GM19455 (cell line): ENCODE data around the gene ANKS1B.

Experiments
- ATAC-seq: cut with Tn5 transposase; IDR thresholded peaks from one replicate; pipeline ENCODE4 v1.9.1; 2021; ENCODE audit not compliant: unreplicated experiment

ANKS1B gene

GRCh38 chr12:99224237-99224636 lies 760.5 kb downstream of the ANKS1B start:
- ATAC-seq, result no peak

GRCh38 chr12:99223579-99223978 lies 761.2 kb downstream of the ANKS1B start:
- no peak for ATAC-seq

GRCh38 chr12:99213047-99213446 lies 771.7 kb downstream of the ANKS1B start:
- no peak for ATAC-seq

- ATAC-seq, result no peak
Measured at GRCh38 chr12:99212275-99212674, 772.5 kb downstream of the ANKS1B start.

GRCh38 chr12:99205111-99205510 lies 779.6 kb downstream of the ANKS1B start:
- no peak for ATAC-seq

GRCh38 chr12:99201906-99202645 lies 782.7 kb downstream of the ANKS1B start:
- ATAC-seq, result no peak

- ATAC-seq, result no peak
Measured at GRCh38 chr12:99200711-99201384, 783.9 kb downstream of the ANKS1B start.

- no peak for ATAC-seq
Measured at GRCh38 chr12:99195474-99195873, 789.3 kb downstream of the ANKS1B start.

GRCh38 chr12:99192489-99192888 lies 792.2 kb downstream of the ANKS1B start:
- ATAC-seq, result no peak

- no peak for ATAC-seq
Measured at GRCh38 chr12:99176871-99177270, 807.9 kb downstream of the ANKS1B start.

GRCh38 chr12:99170461-99170860 lies 814.3 kb downstream of the ANKS1B start:
- no peak for ATAC-seq

GRCh38 chr12:99170037-99170436 lies 814.7 kb downstream of the ANKS1B start:
- no peak for ATAC-seq

GRCh38 chr12:99157946-99158345 lies 826.8 kb downstream of the ANKS1B start:
- no peak for ATAC-seq

- no peak for ATAC-seq
Measured at GRCh38 chr12:99154983-99155336, 829.8 kb downstream of the ANKS1B start.

- ATAC-seq, result no peak
Measured at GRCh38 chr12:99154216-99154982, 830.3 kb downstream of the ANKS1B start.

- ATAC-seq, result no peak
Measured at GRCh38 chr12:99153293-99153692, 831.4 kb downstream of the ANKS1B start.

GRCh38 chr12:99152337-99152736 lies 832.4 kb downstream of the ANKS1B start:
- ATAC-seq, result no peak

GRCh38 chr12:99151744-99152143 lies 833.0 kb downstream of the ANKS1B start:
- no peak for ATAC-seq

- no peak for ATAC-seq
Measured at GRCh38 chr12:99147130-99147529, 837.6 kb downstream of the ANKS1B start.

- ATAC-seq, result no peak
Measured at GRCh38 chr12:99146730-99147129, 838.0 kb downstream of the ANKS1B start.

GRCh38 chr12:99146185-99146584 lies 838.6 kb downstream of the ANKS1B start:
- no peak for ATAC-seq

- no peak for ATAC-seq
Measured at GRCh38 chr12:99142651-99143050, 842.1 kb downstream of the ANKS1B start.
